Epithelial cell of proximal tubule (primary cell): ENCODE results near the gene NDUFAF3. TPM values are rescaled to one million over a fixed set of nuclear protein-coding genes. Genes with fewer than 3 reads are reported as not detected.

Source experiments
- DNase-seq: peaks from one replicate; pipeline ENCODE4 v3.0.0-alpha.2; 2011; ENCODE audit warnings: low read depth
- H3K4me3 ChIP-seq: 2 replicates; pipeline ENCODE4 v1.5.1; 2011; ENCODE audit warnings: low read depth, mild to moderate bottlenecking, low read length
- total RNA-seq: library from RNA; depleted of rRNA; stranded (reverse); fragments of >200 nt; gene quantifications from 2 replicates; pipeline ENCODE4 v1.2.3, GENCODE V29; 2015
- TF ChIP-seq, protein P1 (sequence below): conservative IDR thresholded peaks from 2 replicates; pipeline ENCODE4 v1.5.1; 2012; ENCODE audit warnings: low read depth, mild to moderate bottlenecking, low read length

Gene NDUFAF3
- total RNA-seq, 1 donor from 2014 or later, result 160 TPM

DNA sequence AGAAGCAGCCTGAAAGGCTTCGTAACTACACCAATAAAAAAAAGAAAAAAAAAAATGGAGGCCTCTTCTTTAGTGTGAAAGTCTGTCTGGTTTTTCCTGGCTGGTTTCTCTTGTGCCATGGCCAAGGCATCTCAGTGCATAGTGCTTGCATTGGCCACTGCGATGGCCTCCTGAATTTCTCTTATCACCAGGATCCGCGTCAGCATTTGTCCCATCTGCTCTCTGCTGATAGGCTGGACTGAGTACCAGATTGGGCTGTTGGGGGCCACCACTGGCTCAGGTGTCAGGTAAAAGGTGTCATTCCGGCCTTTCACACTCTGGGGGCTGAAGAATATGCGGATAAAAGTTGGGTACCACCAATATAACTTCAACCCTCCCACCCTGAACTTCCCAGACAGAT, 8.4 kb downstream of the NDUFAF3 start:
- no peak for DNase-seq
- TF ChIP-seq, protein P1, sequence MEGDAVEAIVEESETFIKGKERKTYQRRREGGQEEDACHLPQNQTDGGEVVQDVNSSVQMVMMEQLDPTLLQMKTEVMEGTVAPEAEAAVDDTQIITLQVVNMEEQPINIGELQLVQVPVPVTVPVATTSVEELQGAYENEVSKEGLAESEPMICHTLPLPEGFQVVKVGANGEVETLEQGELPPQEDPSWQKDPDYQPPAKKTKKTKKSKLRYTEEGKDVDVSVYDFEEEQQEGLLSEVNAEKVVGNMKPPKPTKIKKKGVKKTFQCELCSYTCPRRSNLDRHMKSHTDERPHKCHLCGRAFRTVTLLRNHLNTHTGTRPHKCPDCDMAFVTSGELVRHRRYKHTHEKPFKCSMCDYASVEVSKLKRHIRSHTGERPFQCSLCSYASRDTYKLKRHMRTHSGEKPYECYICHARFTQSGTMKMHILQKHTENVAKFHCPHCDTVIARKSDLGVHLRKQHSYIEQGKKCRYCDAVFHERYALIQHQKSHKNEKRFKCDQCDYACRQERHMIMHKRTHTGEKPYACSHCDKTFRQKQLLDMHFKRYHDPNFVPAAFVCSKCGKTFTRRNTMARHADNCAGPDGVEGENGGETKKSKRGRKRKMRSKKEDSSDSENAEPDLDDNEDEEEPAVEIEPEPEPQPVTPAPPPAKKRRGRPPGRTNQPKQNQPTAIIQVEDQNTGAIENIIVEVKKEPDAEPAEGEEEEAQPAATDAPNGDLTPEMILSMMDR, result no peak
- H3K4me3 ChIP-seq, result no peak overlapping the region

DNA sequence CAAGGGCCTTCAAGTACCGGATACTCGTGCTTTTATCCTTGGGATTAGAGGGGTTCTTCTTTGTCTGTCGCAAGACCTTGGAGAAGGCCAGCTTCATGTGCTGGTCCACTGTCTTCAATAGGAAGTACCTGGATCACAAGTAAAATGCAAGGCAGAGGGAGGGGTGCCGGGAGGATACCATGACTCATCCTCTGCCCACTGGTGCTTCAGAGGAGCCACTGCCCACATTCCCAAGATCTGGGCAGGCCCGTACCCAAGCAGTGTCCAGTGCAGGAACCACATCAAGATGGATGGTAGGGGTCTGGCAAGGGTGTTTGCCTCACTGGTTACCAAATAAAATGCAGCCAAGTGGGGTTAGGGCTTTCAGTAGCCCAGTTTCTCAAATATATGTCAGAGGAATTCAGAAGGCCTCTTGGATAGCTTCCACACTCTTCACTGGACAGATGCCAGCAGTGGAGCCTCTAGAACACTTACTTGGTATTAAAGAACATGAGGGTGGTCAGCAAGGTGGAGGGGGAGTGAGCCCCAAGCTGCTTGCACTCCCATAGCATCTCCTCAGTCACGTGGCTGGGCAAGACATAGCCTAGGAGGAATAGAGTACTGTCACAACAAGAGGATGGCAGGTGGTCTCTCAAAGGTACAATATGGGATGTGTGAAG, 10.9 kb downstream of the NDUFAF3 start:
- DNase-seq, result no peak
- TF ChIP-seq, protein P1, result no peak
- H3K4me3 ChIP-seq, result no peak overlapping the region

DNA sequence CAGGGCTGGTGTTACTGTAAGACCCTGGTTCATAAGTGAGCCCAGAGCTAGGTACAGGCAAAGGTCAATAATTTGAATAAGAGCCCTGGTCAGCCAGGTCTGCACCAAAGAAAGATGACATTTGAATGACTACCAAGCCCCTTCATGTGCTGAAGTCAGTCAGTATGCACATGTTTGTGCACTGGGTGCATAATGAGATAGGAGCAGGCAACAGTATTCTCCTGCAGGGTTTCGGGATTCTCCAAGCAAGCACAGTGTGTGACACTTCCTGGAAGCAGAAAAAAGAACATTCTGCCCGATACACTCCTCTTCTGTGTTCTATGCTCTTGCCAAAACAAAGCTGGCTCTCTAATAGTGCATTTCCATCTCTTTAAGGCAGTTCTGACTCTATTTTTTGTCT, 12.7 kb downstream of the NDUFAF3 start:
- DNase-seq, result no peak
- TF ChIP-seq, protein P1, result no peak
- H3K4me3 ChIP-seq, result no peak overlapping the region

DNA sequence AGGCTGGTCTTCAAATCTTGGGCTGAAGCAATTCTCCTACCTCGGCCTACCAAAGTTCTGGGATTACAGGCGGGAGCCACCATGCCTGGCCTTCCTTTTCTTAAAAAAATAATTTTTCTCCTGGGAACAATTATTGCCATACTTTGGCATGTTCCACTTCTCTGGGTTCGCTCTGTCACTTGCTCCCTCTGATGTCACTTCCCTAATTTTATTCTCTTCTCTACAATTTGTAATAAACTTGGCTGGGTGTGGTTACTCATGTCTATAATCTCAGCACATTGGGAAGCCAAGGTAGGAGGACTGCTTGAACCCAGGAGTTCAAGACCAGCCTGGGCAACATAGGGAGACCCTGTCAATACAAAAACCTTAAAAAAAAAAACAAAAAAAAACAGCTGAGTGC, 13.4 kb downstream of the NDUFAF3 start:
- TF ChIP-seq, protein P1, result no peak
- no peak for DNase-seq
- no peak overlapping the region for H3K4me3 ChIP-seq

DNA sequence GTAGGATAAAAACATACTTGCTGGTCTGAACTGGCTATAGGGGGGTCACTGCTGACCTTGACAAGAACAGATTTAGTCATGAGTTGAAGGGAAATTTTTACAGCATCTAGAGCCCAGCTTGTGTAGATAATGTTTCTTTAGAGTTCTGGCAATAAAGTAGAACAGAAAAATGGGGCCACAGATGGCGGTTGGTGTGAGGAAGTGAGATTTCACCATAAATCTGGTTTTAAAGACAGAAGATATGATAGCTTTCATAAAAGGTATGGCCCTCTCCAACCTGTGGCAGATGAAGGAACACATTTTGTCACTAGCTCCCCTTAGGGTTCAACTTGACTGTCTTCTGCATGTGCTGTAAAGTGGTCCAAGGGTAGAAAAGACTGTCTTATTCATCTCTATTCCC, 31.6 kb downstream of the NDUFAF3 start:
- no peak for DNase-seq
- TF ChIP-seq, protein P1, result no peak
- no peak overlapping the region for H3K4me3 ChIP-seq

DNA sequence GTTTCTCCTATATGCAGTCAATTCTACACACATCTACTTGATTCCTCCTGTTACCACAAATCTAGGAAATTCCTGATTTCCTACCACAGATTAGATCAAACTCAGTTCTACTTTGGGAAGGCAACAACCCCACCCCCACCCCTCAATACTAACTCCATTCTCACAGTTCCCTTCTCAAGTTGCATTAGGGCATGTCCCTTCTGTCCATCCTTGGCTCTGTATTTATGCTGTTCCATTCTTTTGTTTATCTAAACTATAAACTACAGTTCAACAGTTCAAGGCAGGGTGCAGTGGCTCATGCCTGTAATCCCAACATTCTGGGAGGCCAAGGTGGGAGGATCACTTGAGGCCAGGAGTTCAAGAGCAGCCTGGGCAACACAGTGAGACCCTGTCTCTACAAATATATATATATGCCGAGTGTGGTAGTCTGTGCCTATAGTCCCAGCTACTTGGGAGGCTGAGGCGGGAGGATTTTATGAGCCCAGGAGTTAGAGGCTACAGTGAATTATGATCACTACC, 32.5 kb downstream of the NDUFAF3 start:
- H3K4me3 ChIP-seq, result no peak overlapping the region
- DNase-seq, result no peak
- TF ChIP-seq, protein P1, result no peak

DNA sequence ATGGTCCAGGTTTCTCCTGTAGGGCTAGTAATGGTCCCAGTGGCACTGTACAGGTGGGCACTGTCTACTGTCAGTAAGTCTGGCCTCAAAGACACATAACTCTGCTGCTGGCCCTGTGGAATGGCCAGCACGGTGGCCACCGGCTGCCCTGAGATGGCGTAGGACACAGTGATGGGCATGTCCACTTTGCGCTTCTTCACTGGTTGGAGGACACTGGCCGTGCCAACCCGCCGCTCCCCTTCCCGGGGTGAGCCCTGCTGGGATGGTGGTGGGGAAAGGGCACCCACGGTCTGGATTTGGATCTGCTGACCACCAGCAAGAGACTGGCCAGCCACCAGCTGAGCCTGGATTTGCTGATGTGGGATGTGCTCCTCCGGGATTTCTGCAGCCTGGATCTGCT, 35.3 kb downstream of the NDUFAF3 start:
- no peak for DNase-seq
- H3K4me3 ChIP-seq, result no peak overlapping the region
- TF ChIP-seq, protein P1, result no peak
